Measurements from ENCODE around the gene CDK19.

- TF ChIP-seq, protein P1, sequence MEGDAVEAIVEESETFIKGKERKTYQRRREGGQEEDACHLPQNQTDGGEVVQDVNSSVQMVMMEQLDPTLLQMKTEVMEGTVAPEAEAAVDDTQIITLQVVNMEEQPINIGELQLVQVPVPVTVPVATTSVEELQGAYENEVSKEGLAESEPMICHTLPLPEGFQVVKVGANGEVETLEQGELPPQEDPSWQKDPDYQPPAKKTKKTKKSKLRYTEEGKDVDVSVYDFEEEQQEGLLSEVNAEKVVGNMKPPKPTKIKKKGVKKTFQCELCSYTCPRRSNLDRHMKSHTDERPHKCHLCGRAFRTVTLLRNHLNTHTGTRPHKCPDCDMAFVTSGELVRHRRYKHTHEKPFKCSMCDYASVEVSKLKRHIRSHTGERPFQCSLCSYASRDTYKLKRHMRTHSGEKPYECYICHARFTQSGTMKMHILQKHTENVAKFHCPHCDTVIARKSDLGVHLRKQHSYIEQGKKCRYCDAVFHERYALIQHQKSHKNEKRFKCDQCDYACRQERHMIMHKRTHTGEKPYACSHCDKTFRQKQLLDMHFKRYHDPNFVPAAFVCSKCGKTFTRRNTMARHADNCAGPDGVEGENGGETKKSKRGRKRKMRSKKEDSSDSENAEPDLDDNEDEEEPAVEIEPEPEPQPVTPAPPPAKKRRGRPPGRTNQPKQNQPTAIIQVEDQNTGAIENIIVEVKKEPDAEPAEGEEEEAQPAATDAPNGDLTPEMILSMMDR (IDR thresholded peaks at IDR 0.05; ENCODE audit: low read length) = no peak
- no peak for TF ChIP-seq EZH2 (IDR thresholded peaks at IDR 0.05; ENCODE audit: borderline replicate concordance, low read length)
These were observed 222.5 kb downstream of the CDK19 start for GRCh38 chr6:110592765-110593164.

All from OCI-LY1 (cell line).